Common myeloid progenitor, CD34-positive (primary cell): ENCODE results near the gene HABP4.

Experiments used
- CTCF ChIA-PET: fragments of 350-600 bp; sonication (Branson Sonifier 250); formaldehyde crosslinking; loops from one replicate; lab custom pipeline; 2021; ENCODE audit warnings: antibody characterized with exemption; lab: Charles Lee
- POLR2A ChIA-PET: fragments of 350-600 bp; sonication (Branson Sonifier 250); formaldehyde crosslinking; loops from one replicate; lab custom pipeline; 2021; ENCODE audit warnings: antibody characterized with exemption; lab: Charles Lee
- DNase-seq, 3 donors: peaks; one replicate each; pipeline versions ENCODE4 v3.0.0 to v3.0.0-alpha.2; 2013
- H3K27ac ChIP-seq, 2 experiments: 1 replicate in 1 of 2; 2 replicates in 1 of 2; pipeline ENCODE4 v1.7.0; 2013; ENCODE audit warnings: inconsistent platforms in 2 of 2, low read length in 2 of 2, mild to moderate bottlenecking in 2 of 2, low read depth in 1 of 2, moderate library complexity in 1 of 2; ENCODE audit not compliant: severe bottlenecking in 2 of 2, insufficient read depth in 1 of 2, poor library complexity in 1 of 2
- H3K27me3 ChIP-seq, 5 experiments: replicated peaks in 2 of 5; 1 replicate in 3 of 5; 2 replicates in 2 of 5; pipeline versions ENCODE4 v1.6.1 to v1.7.0; 2013; ENCODE audit warnings: low read length in 4 of 5, mild to moderate bottlenecking in 2 of 5, moderate library complexity in 2 of 5, inconsistent platforms in 1 of 5; ENCODE audit not compliant: insufficient read depth in 5 of 5, control insufficient read depth in 4 of 5
- H3K36me3 ChIP-seq, 4 experiments: 1 replicate in 2 of 4; 2 replicates in 2 of 4; pipeline versions ENCODE4 v1.6.1 to v1.7.0; 2013; ENCODE audit warnings: low read length in 3 of 4, control low read depth in 1 of 4, mild to moderate bottlenecking in 1 of 4; ENCODE audit not compliant: control insufficient read depth in 4 of 4, insufficient read depth in 4 of 4
- H3K4me1 ChIP-seq, 4 experiments: 1 replicate in 3 of 4; 2 replicates in 1 of 4; pipeline versions ENCODE4 v1.6.1 to v1.7.1; 2013; ENCODE audit warnings: low read length in 3 of 4, mild to moderate bottlenecking in 3 of 4, control low read depth in 1 of 4, inconsistent platforms in 1 of 4, moderate library complexity in 1 of 4; ENCODE audit not compliant: control insufficient read depth in 4 of 4, insufficient read depth in 4 of 4; ENCODE audit errors: control extremely low read depth in 1 of 4
- H3K4me3 ChIP-seq, 7 experiments: 1 replicate in 4 of 7; 2 replicates in 3 of 7; pipeline versions ENCODE4 v1.5.1 to v1.7.0; 2013; ENCODE audit warnings: mild to moderate bottlenecking in 7 of 7, low read length in 6 of 7, moderate library complexity in 6 of 7, inconsistent platforms in 2 of 7, low read depth in 2 of 7, control low read depth in 1 of 7; ENCODE audit not compliant: insufficient read depth in 4 of 7, control insufficient read depth in 1 of 7; ENCODE audit errors: extremely low read depth in 1 of 7
- H3K9me3 ChIP-seq, 5 experiments: 1 replicate in 4 of 5; 2 replicates in 1 of 5; pipeline versions ENCODE4 v1.6.1 to v1.7.1; 2013; ENCODE audit warnings: low read length in 4 of 5, mild to moderate bottlenecking in 2 of 5, inconsistent platforms in 1 of 5, low read depth in 1 of 5, moderate library complexity in 1 of 5; ENCODE audit not compliant: control insufficient read depth in 4 of 5, insufficient read depth in 2 of 5; ENCODE audit errors: control extremely low read depth in 1 of 5
- WGBS: methylation state at CpG from one replicate; pipeline ENCODE4 v1.1.5; 2013; ENCODE audit not compliant: insufficient coverage; 5-methylcytosine and 5-hydroxymethylcytosine counted together

Gene HABP4

DNA sequence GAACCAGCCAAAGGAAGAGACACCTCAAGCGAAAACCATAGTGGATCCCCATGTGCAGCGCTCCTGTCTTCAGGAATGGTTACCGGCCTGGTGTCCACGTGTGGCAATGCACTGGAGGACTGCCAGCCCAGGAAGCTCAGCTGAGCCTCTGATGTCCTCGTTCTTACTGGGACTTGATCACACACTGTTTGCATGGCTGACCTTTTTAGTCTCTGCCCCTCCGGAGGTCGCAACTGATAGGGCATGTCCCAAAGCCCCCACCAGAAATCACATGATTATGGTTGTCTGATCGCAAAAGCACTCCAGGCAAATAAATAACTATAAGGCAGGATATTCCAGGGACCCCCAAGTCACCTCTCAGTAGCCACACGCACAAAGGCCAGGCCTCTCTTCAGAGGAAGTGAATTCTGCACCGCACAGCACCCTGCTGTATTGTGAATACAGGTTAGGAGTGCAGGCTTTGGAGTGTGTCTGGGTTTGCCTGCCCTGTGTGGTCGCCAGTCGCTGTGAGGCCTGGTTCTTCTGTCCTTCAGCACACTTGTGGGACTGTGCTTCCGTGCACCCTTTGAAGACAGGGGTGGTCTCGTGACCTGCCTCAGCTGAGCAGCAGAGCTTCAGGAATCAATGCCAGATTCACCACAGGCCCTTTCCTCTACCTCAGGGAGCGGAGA is 13.4 kb upstream of the HABP4 start:
- ChIA-PET POLR2A (no interaction called here), CTCF (no interaction called here)
- Histone ChIP-seq H3K27me3 (no peaks in the 10 kb centered on the region), H3K9me3 (no peaks in the 10 kb centered on the region), H3K4me1 (no peaks in the 10 kb centered on the region), H3K27ac (no peak overlapping the region), H3K36me3 (no peaks in the 10 kb centered on the region), H3K4me3 (no peak overlapping the region)
- WGBS, result 97% methylated on average over 13 of the region's 15 CpGs
- no peak for DNase-seq

DNA sequence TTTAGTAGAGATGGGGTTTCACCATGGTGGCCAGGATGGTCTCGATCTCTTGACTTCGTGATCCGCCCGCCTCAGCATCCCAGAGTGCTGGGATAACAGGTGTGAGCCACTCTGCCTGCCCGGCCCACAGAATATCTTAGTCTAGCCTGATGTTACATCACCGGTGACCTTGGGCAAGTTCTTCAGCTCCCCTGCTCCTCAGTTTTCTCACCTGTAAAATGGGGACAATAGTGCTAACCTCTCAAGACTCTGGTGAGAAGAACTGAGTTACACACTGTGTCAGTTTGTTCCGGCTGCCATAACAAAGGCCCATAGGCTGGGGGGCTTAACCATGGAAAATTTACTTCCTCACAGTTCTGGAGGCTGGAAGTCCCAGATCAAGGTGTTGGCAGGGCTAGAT is 12.5 kb upstream of the HABP4 start:
- ChIA-PET POLR2A (no interaction called here), CTCF (no interaction called here)
- Histone ChIP-seq H3K27me3 (no peaks in the 10 kb centered on the region), H3K27ac (no peak overlapping the region), H3K36me3 (no peaks in the 10 kb centered on the region), H3K4me3 (no peak overlapping the region), H3K4me1 (no peaks in the 10 kb centered on the region), H3K9me3 (no peaks in the 10 kb centered on the region)
- no peak for DNase-seq
- WGBS, result 96% methylated on average over 7 of the region's 7 CpGs

DNA sequence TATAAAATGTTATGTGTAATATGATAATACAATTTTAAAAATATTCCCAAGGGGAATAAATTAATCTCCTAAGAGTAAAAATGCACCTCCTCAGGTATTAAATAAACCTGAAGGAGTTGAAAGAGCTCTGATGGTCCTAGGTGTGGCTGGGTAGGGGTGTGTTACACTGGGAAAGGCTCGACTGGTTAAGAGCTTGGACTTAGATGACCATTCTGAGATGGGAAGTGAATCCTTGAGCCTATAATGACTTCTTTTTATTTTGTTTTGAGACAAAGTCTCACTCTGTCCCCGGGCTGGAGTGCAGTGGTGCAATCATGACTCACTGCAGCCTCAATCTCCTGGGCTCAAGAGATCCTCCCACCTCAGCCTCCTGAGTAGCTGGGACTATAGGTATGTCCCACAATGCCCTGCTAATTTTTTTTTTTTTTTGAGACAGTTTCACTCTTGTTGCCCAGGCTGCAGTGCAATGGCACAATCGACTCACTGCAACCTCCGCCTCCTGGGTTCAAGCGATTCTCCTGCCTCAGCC is 9.2 kb upstream of the HABP4 start:
- whole genome bisulfite sequencing, result 100% methylated on average over 1 of the region's 5 CpGs
- ChIA-PET CTCF (interaction anchor here (0.9 to 2.7 kb wide), 5 partner anchors 8 to 439 kb away, joined by 3 to 10 read pairs (median 4); no protein-coding TSS in a partner anchor), POLR2A (interaction anchor here (1.0 kb wide), 1 partner anchor 9 kb away, joined by 4 read pairs; the partner anchor contains the start of gene HABP4)

GRCh38 chr9:96441798-96442445 is 8.0 kb upstream of the HABP4 start:
- 97% methylated on average over 4 of the region's 5 CpGs for WGBS
- CTCF ChIA-PET, result interaction anchor here (0.7 to 2.7 kb wide), 10 partner anchors 9 to 438 kb away, joined by 3 to 10 read pairs (median 4); no protein-coding TSS in a partner anchor
- DNase-seq, result peak; percentile 64 to 78 (median 73)
- no peaks in the 10 kb centered on the region for H3K27me3 ChIP-seq
- H3K27ac ChIP-seq, result no peak overlapping the region
- no peaks in the 10 kb centered on the region for H3K9me3 ChIP-seq
- H3K36me3 ChIP-seq, result no peaks in the 10 kb centered on the region
- H3K4me3 ChIP-seq, result no peak overlapping the region
- no peaks in the 10 kb centered on the region for H3K4me1 ChIP-seq
- POLR2A ChIA-PET, result no interaction called here

More for the DNA sequence above, 9.2 kb upstream of the HABP4 start:
- Histone ChIP-seq H3K27ac (no peak overlapping the region), H3K36me3 (no peaks in the 10 kb centered on the region), H3K4me3 (no peak overlapping the region), H3K9me3 (no peaks in the 10 kb centered on the region), H3K27me3 (no peaks in the 10 kb centered on the region), H3K4me1 (no peaks in the 10 kb centered on the region)
- DNase-seq, result no peak

- Histone ChIP-seq H3K9me3 (no peaks in the 10 kb centered on the region), H3K27ac (no peak overlapping the region), H3K4me1 (no peaks in the 10 kb centered on the region), H3K36me3 (no peaks in the 10 kb centered on the region), H3K27me3 (peaks cover 0 to 2% (median 0%) of the 10 kb centered on the region in 5 experiments), H3K4me3 (no peak overlapping the region)
- ChIA-PET CTCF (interaction anchor here (0.7 to 2.7 kb wide), 8 partner anchors 8 to 224 kb away, joined by 3 to 10 read pairs (median 4); no protein-coding TSS in a partner anchor), POLR2A (no interaction called here)
- WGBS, result no CpG with 5 or more reads among the region's 3 CpGs
- DNase-seq, result peak in 2 of 3 donors; percentile 59 to 60
Observed at GRCh38 chr9:96442491-96442890, 7.5 kb upstream of the HABP4 start.

DNA sequence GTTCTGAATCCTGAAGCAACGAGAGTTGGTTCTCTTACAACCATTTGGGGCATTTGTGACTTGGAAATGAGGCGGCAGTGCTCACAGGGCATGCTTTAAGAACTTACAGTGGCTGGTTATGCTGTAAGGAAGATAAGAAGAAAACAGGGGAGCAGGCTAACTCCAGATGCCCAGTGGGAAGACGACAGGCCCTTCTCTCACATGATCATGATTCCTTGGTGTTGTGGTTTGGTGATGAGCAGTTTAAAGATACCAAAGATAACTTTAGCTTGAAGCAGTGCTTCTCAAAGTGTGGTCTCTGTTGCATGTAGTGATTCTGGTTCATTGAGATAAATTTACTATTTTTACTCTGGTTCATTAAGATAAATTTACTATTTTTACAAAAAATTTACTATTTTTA is 2.6 kb upstream of the HABP4 start:
- no peak for DNase-seq
- peaks cover 0 to 19% (median 17%) of the 10 kb centered on the region in 4 experiments for H3K4me1 ChIP-seq
- peaks cover 4 to 14% (median 10%) of the 10 kb centered on the region in 5 experiments for H3K27me3 ChIP-seq
- POLR2A ChIA-PET, result no interaction called here
- H3K27ac ChIP-seq, result no peak overlapping the region
- WGBS, result 100% methylated on average over 2 of the region's 3 CpGs
- H3K9me3 ChIP-seq, result no peaks in the 10 kb centered on the region
- CTCF ChIA-PET, result no interaction called here
- no peaks in the 10 kb centered on the region for H3K36me3 ChIP-seq
- H3K4me3 ChIP-seq, result no peak overlapping the region
